Neural cell (in vitro differentiated cells): ENCODE results near the gene OR56A3.

Experiments
- EP300 ChIP-seq: fragments of 450-650 bp; conservative IDR thresholded peaks from 2 replicates; pipeline ENCODE4 v1.6.1; 2014; ENCODE audit warnings: antibody characterized with exemption, mild to moderate bottlenecking, moderate library complexity; ENCODE audit not compliant: poor library complexity, severe bottlenecking
- EZH2 ChIP-seq: fragments of 200-600, 300-800 bp; shearing (Covaris generic), sonication (generic); IDR thresholded peaks from 2 replicates; pipeline ENCODE4 v1.6.1; 2014; ENCODE audit warnings: antibody characterized with exemption, low read length, borderline replicate concordance, mild to moderate bottlenecking; ENCODE audit not compliant: insufficient read depth, poor library complexity, severe bottlenecking
- POLR2AphosphoS5 ChIP-seq: IDR thresholded peaks from 2 replicates; pipeline ENCODE4 v1.6.1; 2012
- SMC3 ChIP-seq: fragments of 450-650 bp; conservative IDR thresholded peaks from 2 replicates; pipeline ENCODE4 v1.6.1; 2014; ENCODE audit warnings: antibody characterized with exemption, mild to moderate bottlenecking, moderate library complexity; ENCODE audit not compliant: poor library complexity
- TAF1 ChIP-seq: IDR thresholded peaks from 2 replicates; pipeline ENCODE4 v1.6.1; 2012; ENCODE audit warnings: low read depth
- TF ChIP-seq, protein P1 (sequence below): fragments of 450-650 bp; IDR thresholded peaks from 2 replicates; pipeline ENCODE4 v1.5.1; 2014; ENCODE audit warnings: antibody characterized with exemption, mild to moderate bottlenecking, moderate library complexity; ENCODE audit not compliant: poor library complexity, severe bottlenecking
- TF ChIP-seq, protein P2 (sequence below): IDR thresholded peaks from 2 replicates; pipeline ENCODE4 v1.6.1; 2012; ENCODE audit warnings: borderline replicate concordance

DNA sequence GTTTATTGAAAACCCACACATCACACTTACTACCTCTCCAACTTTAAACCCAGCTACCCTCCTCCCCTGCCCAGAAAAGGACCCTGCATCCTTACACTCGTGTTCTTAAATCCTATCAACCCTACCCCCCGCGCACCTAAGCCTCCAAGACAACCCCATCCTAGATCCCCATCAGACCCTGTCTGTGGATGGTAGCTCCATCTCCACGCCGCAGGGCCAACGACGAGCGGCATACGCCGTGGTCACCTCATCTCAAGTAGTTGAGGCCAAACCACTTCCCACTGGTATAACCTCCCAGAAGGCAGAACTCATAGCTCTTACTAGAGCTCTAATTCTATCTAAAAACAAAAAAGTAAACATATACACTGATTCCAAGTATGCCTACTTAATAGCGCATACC, 9.4 kb upstream of the OR56A3 start:
- TF ChIP-seq, protein P1, sequence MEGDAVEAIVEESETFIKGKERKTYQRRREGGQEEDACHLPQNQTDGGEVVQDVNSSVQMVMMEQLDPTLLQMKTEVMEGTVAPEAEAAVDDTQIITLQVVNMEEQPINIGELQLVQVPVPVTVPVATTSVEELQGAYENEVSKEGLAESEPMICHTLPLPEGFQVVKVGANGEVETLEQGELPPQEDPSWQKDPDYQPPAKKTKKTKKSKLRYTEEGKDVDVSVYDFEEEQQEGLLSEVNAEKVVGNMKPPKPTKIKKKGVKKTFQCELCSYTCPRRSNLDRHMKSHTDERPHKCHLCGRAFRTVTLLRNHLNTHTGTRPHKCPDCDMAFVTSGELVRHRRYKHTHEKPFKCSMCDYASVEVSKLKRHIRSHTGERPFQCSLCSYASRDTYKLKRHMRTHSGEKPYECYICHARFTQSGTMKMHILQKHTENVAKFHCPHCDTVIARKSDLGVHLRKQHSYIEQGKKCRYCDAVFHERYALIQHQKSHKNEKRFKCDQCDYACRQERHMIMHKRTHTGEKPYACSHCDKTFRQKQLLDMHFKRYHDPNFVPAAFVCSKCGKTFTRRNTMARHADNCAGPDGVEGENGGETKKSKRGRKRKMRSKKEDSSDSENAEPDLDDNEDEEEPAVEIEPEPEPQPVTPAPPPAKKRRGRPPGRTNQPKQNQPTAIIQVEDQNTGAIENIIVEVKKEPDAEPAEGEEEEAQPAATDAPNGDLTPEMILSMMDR = no peak
- TF ChIP-seq EZH2 = no peak
- TF ChIP-seq POLR2AphosphoS5 = no peak
- TF ChIP-seq, protein P2, sequence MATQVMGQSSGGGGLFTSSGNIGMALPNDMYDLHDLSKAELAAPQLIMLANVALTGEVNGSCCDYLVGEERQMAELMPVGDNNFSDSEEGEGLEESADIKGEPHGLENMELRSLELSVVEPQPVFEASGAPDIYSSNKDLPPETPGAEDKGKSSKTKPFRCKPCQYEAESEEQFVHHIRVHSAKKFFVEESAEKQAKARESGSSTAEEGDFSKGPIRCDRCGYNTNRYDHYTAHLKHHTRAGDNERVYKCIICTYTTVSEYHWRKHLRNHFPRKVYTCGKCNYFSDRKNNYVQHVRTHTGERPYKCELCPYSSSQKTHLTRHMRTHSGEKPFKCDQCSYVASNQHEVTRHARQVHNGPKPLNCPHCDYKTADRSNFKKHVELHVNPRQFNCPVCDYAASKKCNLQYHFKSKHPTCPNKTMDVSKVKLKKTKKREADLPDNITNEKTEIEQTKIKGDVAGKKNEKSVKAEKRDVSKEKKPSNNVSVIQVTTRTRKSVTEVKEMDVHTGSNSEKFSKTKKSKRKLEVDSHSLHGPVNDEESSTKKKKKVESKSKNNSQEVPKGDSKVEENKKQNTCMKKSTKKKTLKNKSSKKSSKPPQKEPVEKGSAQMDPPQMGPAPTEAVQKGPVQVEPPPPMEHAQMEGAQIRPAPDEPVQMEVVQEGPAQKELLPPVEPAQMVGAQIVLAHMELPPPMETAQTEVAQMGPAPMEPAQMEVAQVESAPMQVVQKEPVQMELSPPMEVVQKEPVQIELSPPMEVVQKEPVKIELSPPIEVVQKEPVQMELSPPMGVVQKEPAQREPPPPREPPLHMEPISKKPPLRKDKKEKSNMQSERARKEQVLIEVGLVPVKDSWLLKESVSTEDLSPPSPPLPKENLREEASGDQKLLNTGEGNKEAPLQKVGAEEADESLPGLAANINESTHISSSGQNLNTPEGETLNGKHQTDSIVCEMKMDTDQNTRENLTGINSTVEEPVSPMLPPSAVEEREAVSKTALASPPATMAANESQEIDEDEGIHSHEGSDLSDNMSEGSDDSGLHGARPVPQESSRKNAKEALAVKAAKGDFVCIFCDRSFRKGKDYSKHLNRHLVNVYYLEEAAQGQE = no peak
- TF ChIP-seq EP300 = no peak
- no peak for TF ChIP-seq TAF1
- no peak for TF ChIP-seq SMC3
